ENCODE data around the gene CAV2. TPM values are rescaled to one million over a fixed set of nuclear protein-coding genes. Genes with fewer than 3 reads are reported as not detected.

CAV2 gene
- total RNA-seq, 1 experiment from 2014 or later: 76.6 TPM

DNA sequence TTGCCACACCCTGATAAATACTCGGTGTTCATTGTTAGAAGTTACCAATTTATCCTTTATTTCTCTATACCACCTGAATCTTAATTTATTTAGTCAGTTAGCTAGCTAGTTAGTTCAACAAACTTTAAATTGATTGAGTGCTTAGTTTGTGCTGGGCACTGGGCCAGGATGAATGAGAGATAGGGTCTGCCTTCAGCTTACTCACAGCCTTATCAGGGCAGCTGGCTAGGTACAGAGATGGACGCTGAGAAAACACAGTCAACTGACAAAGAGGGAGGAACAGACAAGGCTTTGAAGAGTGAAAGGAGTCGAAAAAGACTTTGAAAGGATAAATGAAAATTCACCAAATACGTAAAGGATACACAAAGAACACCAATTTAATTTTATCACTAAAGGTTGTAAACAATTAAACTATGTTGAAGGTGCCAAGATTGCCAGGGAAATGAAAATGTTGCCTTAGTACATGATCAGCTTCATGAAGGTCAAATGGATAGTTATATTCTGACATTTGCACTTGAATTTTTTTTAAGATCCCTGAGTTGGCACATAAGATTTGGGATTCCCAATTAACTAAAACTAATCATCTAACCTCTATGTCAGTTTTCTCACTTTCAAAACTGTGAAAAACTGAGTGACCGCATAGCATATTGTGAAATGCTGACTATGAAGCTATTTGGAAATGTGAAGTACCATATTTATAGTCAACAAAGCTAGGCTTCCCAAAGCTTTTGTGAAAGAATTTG lies 2.1 kb downstream of the CAV2 start:
- no peaks in the 10 kb centered on the region for H3F3A ChIP-seq (ENCODE audit: low read length, unreplicated experiment)
- no peaks in the 10 kb centered on the region for H3K27me3 ChIP-seq (ENCODE audit: low read length)
- H3K9ac ChIP-seq (ENCODE audit: low read length): peak overlapping the region; percentile 91; the same call in 1 of the 2 replicates
- H3K36me3 ChIP-seq (ENCODE audit: low read depth, low read length): peaks cover 20% of the 10 kb centered on the region
- H3K4me1 ChIP-seq (ENCODE audit: insufficient read depth, low read length): peaks cover 30% of the 10 kb centered on the region
- ChIA-PET CTCF (interaction anchor here (1.2 kb wide), 1 partner anchor 25 kb away, joined by 4 read pairs; no protein-coding TSS in a partner anchor), POLR2A (ENCODE audit: unreplicated experiment) (interaction anchor here (0.6 to 0.7 kb wide), 2 partner anchors 24 to 77 kb away, joined by 3 to 5 read pairs; no protein-coding TSS in a partner anchor)
- intact Hi-C loops (cut with micrococcal nuclease): no loop called here
- H4K20me1 ChIP-seq (ENCODE audit: low read length): no peaks in the 10 kb centered on the region
- peak overlapping the region; percentile 89 for H3K4me3 ChIP-seq (ENCODE audit: low read length)
- peak overlapping the region; percentile 79 for H3K27ac ChIP-seq (ENCODE audit: low read length)
- H3K4me2 ChIP-seq (ENCODE audit: low read length): peak overlapping the region; percentile 92
- no peaks in the 10 kb centered on the region for H3K9me2 ChIP-seq (replicated peaks; ENCODE audit: low read length)
- ATAC-seq (no peak), DNase-seq (peak; percentile 29)
- TF ChIP-seq EZH2phosphoT487 (IDR thresholded peaks at IDR 0.05; ENCODE audit: borderline replicate concordance, low read length) (no peak), EZH2 (IDR thresholded peaks at IDR 0.05; ENCODE audit: low read length, unreplicated experiment) (no peak)
- TF ChIP-seq, protein P1, sequence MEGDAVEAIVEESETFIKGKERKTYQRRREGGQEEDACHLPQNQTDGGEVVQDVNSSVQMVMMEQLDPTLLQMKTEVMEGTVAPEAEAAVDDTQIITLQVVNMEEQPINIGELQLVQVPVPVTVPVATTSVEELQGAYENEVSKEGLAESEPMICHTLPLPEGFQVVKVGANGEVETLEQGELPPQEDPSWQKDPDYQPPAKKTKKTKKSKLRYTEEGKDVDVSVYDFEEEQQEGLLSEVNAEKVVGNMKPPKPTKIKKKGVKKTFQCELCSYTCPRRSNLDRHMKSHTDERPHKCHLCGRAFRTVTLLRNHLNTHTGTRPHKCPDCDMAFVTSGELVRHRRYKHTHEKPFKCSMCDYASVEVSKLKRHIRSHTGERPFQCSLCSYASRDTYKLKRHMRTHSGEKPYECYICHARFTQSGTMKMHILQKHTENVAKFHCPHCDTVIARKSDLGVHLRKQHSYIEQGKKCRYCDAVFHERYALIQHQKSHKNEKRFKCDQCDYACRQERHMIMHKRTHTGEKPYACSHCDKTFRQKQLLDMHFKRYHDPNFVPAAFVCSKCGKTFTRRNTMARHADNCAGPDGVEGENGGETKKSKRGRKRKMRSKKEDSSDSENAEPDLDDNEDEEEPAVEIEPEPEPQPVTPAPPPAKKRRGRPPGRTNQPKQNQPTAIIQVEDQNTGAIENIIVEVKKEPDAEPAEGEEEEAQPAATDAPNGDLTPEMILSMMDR (conservative IDR thresholded peaks at IDR 0.05; ENCODE audit: low read depth, low read length): no peak
- H3K79me2 ChIP-seq (ENCODE audit: low read length): peaks cover 68% of the 10 kb centered on the region
- no peaks in the 10 kb centered on the region for H3K9me3 ChIP-seq (ENCODE audit: low read length)
- no peak overlapping the region for H2AFZ ChIP-seq (ENCODE audit: low read length)
- BruUV-seq (replicated peaks): no TSS peak

DNA sequence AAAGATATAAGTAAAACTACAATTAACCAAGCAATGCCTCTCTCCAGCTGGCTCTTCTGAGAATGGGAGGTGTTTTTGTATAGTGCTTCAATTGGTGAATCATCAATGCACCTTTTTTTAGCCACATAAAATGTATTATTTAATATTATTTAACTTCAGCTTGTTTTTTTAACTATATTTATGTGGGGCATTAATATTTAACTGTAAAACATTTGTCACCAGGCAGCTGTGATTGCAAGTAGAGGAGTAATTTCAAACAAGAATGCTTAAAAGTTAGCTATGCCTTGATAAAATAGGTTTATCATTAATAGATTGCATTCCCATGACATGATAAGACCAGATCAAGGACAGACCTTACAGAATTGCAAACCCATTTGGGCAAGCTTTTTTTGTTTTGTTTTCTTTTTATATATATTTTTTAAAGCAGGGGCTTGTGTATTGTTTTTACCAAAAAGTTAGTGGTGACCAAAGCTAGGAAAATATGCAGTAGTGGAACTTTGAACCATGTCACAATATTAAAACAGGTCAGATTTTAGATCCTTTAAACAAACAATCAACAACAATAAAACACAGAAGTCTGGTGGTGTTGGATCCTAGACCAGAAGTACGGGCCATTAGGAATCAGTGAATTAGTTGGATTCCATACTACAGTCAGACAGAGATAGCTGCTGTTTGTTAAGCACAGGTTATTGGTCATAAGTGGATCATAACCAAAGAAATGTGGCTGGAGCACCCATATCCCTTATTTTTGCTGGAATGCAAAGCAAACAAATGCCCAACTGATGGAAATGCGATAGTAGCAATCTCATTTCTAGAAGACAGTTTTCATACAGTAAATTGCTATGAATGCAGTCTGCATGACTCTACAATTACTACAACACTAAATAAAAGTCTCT lies 2.9 kb downstream of the CAV2 start:
- Histone ChIP-seq H3K4me3 (ENCODE audit: low read length) (peak overlapping the region; percentile 89), H3K4me2 (ENCODE audit: low read length) (peak overlapping the region; percentile 92), H3K9me3 (ENCODE audit: low read length) (no peaks in the 10 kb centered on the region), H4K20me1 (ENCODE audit: low read length) (no peaks in the 10 kb centered on the region), H3K36me3 (ENCODE audit: low read depth, low read length) (peaks cover 23% of the 10 kb centered on the region), H3K9ac (ENCODE audit: low read length) (peak overlapping the region; percentile 91; the same call in 1 of the 2 replicates), H3K4me1 (ENCODE audit: insufficient read depth, low read length) (peaks cover 30% of the 10 kb centered on the region), H3K27me3 (ENCODE audit: low read length) (no peaks in the 10 kb centered on the region), H3K9me2 (replicated peaks; ENCODE audit: low read length) (no peaks in the 10 kb centered on the region), H2AFZ (ENCODE audit: low read length) (no peak overlapping the region), H3K79me2 (ENCODE audit: low read length) (peaks cover 68% of the 10 kb centered on the region), H3F3A (ENCODE audit: low read length, unreplicated experiment) (no peaks in the 10 kb centered on the region), H3K27ac (ENCODE audit: low read length) (no peak overlapping the region)
- intact Hi-C loops (cut with micrococcal nuclease): no loop called here
- POLR2A ChIA-PET (ENCODE audit: unreplicated experiment): interaction anchor here (0.6 kb wide), 2 partner anchors 23 to 24 kb away, joined by 3 to 5 read pairs; no protein-coding TSS in a partner anchor
- DNase-seq: no peak
- BruUV-seq (replicated peaks): no TSS peak
- TF ChIP-seq EZH2phosphoT487 (IDR thresholded peaks at IDR 0.05; ENCODE audit: borderline replicate concordance, low read length) (no peak), EZH2 (IDR thresholded peaks at IDR 0.05; ENCODE audit: low read length, unreplicated experiment) (no peak)
- TF ChIP-seq, protein P1 (conservative IDR thresholded peaks at IDR 0.05; ENCODE audit: low read depth, low read length): no peak
- CTCF ChIA-PET: interaction anchor here (1.2 kb wide), 1 partner anchor 24 kb away, joined by 4 read pairs; no protein-coding TSS in a partner anchor
- no peak for ATAC-seq

Data from PC-3 (cell line).